DND-41 (cell line): Measurements from ENCODE around the gene SIRT6.

Experiments
- ATAC-seq: fragments of 200-7000 bp; cut with Tn5 transposase; 3 replicates; pipeline ENCODE4 v1.9.1; 2021; ENCODE audit warnings: low read depth; ENCODE audit not compliant: insufficient read depth
- DNase-seq: peaks from one replicate; pipeline ENCODE4 v3.0.0-alpha.2; 2020
- H2AFZ ChIP-seq: 2 replicates; pipeline ENCODE4 v1.6.0; 2012; ENCODE audit warnings: low read depth, low read length
- H3K27ac ChIP-seq: 2 replicates; pipeline ENCODE4 v1.5.1; 2012; ENCODE audit warnings: low read length, inconsistent platforms
- H3K27me3 ChIP-seq: fragments of 200-600 bp; sonication (generic); 2 replicates; pipeline ENCODE4 v1.6.0; 2012; ENCODE audit warnings: low read length, mild to moderate bottlenecking, inconsistent platforms; ENCODE audit not compliant: insufficient read depth, poor library complexity
- H3K36me3 ChIP-seq: 2 replicates; pipeline ENCODE4 v1.5.1; 2012; ENCODE audit warnings: low read length, inconsistent platforms; ENCODE audit not compliant: insufficient read depth
- H3K4me1 ChIP-seq: 2 replicates; pipeline ENCODE4 v1.5.1; 2012; ENCODE audit warnings: mild to moderate bottlenecking, low read length; ENCODE audit not compliant: insufficient read depth
- H3K4me2 ChIP-seq: 2 replicates; pipeline ENCODE4 v1.6.0; 2012; ENCODE audit warnings: mild to moderate bottlenecking, moderate library complexity, low read length, inconsistent platforms; ENCODE audit not compliant: insufficient read depth
- H3K4me3 ChIP-seq, 2 experiments: fragments of 200-600 bp in 1 of 2; shearing (Covaris generic) in 1 of 2; 2 replicates each; pipeline ENCODE4 v1.5.1; 2012 to 2016; ENCODE audit warnings: inconsistent platforms in 2 of 2, low read length in 2 of 2, mild to moderate bottlenecking in 2 of 2, low read depth in 1 of 2, moderate library complexity in 1 of 2
- H3K79me2 ChIP-seq: 2 replicates; pipeline ENCODE4 v1.6.0; 2012; ENCODE audit warnings: low read length, inconsistent platforms; ENCODE audit not compliant: insufficient read depth
- H3K9ac ChIP-seq: 2 replicates; pipeline ENCODE4 v1.6.0; 2012; ENCODE audit warnings: low read depth, mild to moderate bottlenecking, inconsistent platforms, low read length, moderate library complexity
- H3K9me3 ChIP-seq: 2 replicates; pipeline ENCODE4 v1.5.1; 2012; ENCODE audit warnings: low read length, moderate library complexity, mild to moderate bottlenecking, inconsistent platforms; ENCODE audit not compliant: insufficient read depth, severe bottlenecking
- H4K20me1 ChIP-seq: 2 replicates; pipeline ENCODE4 v1.6.0; 2012; ENCODE audit warnings: low read length; ENCODE audit not compliant: insufficient read depth
- CTCF ChIP-seq: IDR thresholded peaks from 2 replicates; pipeline ENCODE4 v1.5.1; 2012; ENCODE audit warnings: borderline replicate concordance, low read length, moderate library complexity, mild to moderate bottlenecking; ENCODE audit not compliant: poor library complexity, severe bottlenecking; ENCODE audit errors: extremely low read depth
- EZH2 ChIP-seq: IDR thresholded peaks from 3 replicates; pipeline ENCODE4 v1.6.1; 2012; ENCODE audit warnings: borderline replicate concordance, low read depth, mild to moderate bottlenecking, moderate library complexity, low read length, inconsistent platforms; ENCODE audit not compliant: severe bottlenecking

The SIRT6 gene

GRCh38 chr19:4124638-4125037 lies 57.7 kb downstream of the SIRT6 start:
- Histone ChIP-seq H3K4me2 (peak overlapping the region; percentile 98), H3K36me3 (peaks cover 15% of the 10 kb centered on the region; the same call in 1 of the 2 replicates), H3K27me3 (no peaks in the 10 kb centered on the region), H2AFZ (peak overlapping the region; percentile 96), H3K4me3 (peak overlapping the region; percentile 23 to 83; a peak in 2 of 4 replicates), H3K4me1 (peaks cover 28% of the 10 kb centered on the region), H3K9ac (peak overlapping the region; percentile 82), H4K20me1 (peaks cover 28% of the 10 kb centered on the region), H3K27ac (no peak overlapping the region), H3K79me2 (peaks cover 41% of the 10 kb centered on the region), H3K9me3 (no peaks in the 10 kb centered on the region)
- ATAC-seq (no peak), DNase-seq (no peak)
- TF ChIP-seq EZH2 (no peak), CTCF (no peak)
